Transverse colon (tissue), 4 donors: ENCODE measurements around the gene ROCK2. TPM values are rescaled to one million over a fixed set of nuclear protein-coding genes. Genes with fewer than 3 reads are reported as not detected.

Experiments used
- DNase-seq: peaks from one replicate; pipeline ENCODE4 v3.0.0-alpha.2; 2019
- H3K27ac ChIP-seq, 4 donors: fragments of 200-600 bp; sonication (generic); 2 replicates each; pipeline ENCODE4 v1.5.1; 2016 to 2018; ENCODE audit warnings: inconsistent platforms in 4 of 4
- H3K27me3 ChIP-seq: fragments of 200-600 bp; sonication (generic); 2 replicates; pipeline ENCODE4 v1.5.1; 2017; ENCODE audit warnings: inconsistent platforms
- H3K36me3 ChIP-seq, 4 donors: fragments of 200-600 bp; sonication (generic); 2 replicates each; pipeline ENCODE4 v1.5.1; 2017 to 2019; ENCODE audit warnings: inconsistent platforms in 4 of 4
- H3K4me1 ChIP-seq, 4 donors: fragments of 200-600 bp; sonication (generic); 2 replicates each; pipeline ENCODE4 v1.5.1; 2017 to 2020; ENCODE audit warnings: inconsistent platforms in 4 of 4
- H3K4me3 ChIP-seq, 4 donors: fragments of 200-600 bp; sonication (generic); 1 replicate in 1 of 4; 2 replicates in 3 of 4; pipeline versions ENCODE4 v1.5.1 to v1.6.1; 2017 to 2019; ENCODE audit warnings: inconsistent platforms in 4 of 4
- H3K9me3 ChIP-seq, 2 donors: fragments of 200-600 bp; sonication (generic); 2 replicates each; pipeline ENCODE4 v1.5.1; 2017 to 2019; ENCODE audit warnings: inconsistent platforms in 2 of 2
- EP300 ChIP-seq: sonication (generic); formaldehyde crosslinking; IDR thresholded peaks from one replicate; pipeline ENCODE4 v1.6.1; 2017; ENCODE audit warnings: antibody characterized with exemption, low read depth
- POLR2A ChIP-seq: fragments of 450-650 bp; IDR thresholded peaks from one replicate; pipeline ENCODE4 v1.6.1; 2016; ENCODE audit warnings: antibody characterized with exemption, mild to moderate bottlenecking, moderate library complexity
- POLR2AphosphoS5 ChIP-seq, 3 donors: sonication (generic); formaldehyde crosslinking; IDR thresholded peaks; one replicate each; pipeline ENCODE4 v1.6.1; 2016; ENCODE audit warnings: antibody characterized with exemption in 3 of 3
- WGBS, 2 donors: methylation state at CpG; one replicate each; pipeline ENCODE4 v1.1.5; 2018; ENCODE audit warnings: low coverage in 1 of 2; 5-methylcytosine and 5-hydroxymethylcytosine counted together
- in situ Hi-C, 4 donors: fragments of 200-750 bp; cut with MboI; loops; one replicate each; pipeline versions ENCODE4 v1.15.0 to v1.15.1; 2017; ENCODE audit warnings: low sequenced_read_pairs in 3 of 4, low pct_ligation_motif_present in 1 of 4, low pct_unique_long_range_greater_than_20kb in 1 of 4
- intact Hi-C: fragments of 100-400 bp; cut with DNase I; formaldehyde crosslinking; loops from one replicate; pipeline ENCODE4 v1.15.1; 2023; ENCODE audit warnings: low total_unique reads
- total RNA-seq, 4 donors: library from RNA; depleted of rRNA; stranded (reverse); fragments of >200 nt; gene quantifications; one replicate each; pipeline ENCODE4 v1.1.0, GENCODE V29; 2016
- TF ChIP-seq, protein P1 (sequence below), 5 experiments: fragments of 200-600 bp in 3 of 5; fragments of 450-650 bp in 2 of 5; sonication (generic) in 3 of 5; IDR thresholded peaks; 1 replicate in 2 of 5; 2 replicates in 3 of 5; pipeline ENCODE4 v1.5.1; 2016 to 2017; ENCODE audit warnings: antibody characterized with exemption in 5 of 5, inconsistent platforms in 3 of 5, mild to moderate bottlenecking in 2 of 5, moderate library complexity in 1 of 5

The ROCK2 gene
- total RNA-seq, 4 donors from 2014 or later: 53.9 to 93.0 (median 74.7) TPM

DNA sequence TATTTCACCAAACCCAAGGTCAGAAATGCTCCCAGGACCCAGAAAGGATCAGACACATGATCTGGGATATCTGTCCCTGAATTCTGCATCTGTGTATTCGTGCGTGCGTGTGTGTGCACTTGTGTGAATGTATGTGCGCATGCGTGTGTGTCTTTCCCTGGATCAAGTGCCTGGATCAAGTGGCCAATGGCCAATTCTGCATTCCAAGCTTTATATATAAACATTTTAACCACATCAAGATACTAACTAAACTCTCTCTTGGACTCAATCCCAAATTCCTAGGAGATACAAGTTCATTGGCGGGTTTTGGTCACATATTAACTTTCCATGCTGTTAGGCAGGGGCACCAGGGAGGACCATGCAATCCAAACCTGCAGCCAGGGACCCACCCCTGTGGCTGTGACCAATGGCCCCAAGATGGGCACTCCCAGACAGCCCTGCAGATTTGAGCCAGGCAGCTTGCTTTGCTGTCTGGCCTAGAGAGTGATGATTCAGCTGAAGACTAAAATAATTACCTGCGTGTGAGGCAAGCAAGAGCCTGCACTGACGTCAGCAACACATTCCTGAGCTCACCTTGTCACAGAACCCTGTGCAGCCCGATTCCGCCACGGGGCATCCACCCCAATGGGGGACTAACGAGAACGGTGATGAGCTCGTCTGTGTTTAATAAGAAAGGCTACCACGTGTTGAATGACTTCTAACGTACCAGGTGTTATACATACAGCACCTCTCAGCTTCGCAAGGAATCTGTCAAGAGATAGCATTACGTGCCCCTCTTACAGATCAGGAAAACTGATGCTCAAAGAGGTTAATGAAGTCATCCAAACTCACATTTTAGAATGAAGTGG lies 45.3 kb upstream of the ROCK2 start:
- no peak overlapping the region for H3K4me3 ChIP-seq
- WGBS, 2 donors: 52 to 57% methylated on average over 8 to 18 of the region's 18 CpGs
- H3K27me3 ChIP-seq: no peaks in the 10 kb centered on the region
- in situ Hi-C loops: no loop called here
- TF ChIP-seq, protein P1, sequence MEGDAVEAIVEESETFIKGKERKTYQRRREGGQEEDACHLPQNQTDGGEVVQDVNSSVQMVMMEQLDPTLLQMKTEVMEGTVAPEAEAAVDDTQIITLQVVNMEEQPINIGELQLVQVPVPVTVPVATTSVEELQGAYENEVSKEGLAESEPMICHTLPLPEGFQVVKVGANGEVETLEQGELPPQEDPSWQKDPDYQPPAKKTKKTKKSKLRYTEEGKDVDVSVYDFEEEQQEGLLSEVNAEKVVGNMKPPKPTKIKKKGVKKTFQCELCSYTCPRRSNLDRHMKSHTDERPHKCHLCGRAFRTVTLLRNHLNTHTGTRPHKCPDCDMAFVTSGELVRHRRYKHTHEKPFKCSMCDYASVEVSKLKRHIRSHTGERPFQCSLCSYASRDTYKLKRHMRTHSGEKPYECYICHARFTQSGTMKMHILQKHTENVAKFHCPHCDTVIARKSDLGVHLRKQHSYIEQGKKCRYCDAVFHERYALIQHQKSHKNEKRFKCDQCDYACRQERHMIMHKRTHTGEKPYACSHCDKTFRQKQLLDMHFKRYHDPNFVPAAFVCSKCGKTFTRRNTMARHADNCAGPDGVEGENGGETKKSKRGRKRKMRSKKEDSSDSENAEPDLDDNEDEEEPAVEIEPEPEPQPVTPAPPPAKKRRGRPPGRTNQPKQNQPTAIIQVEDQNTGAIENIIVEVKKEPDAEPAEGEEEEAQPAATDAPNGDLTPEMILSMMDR (IDR thresholded peaks at IDR 0.05): no peak
- TF ChIP-seq POLR2AphosphoS5 (IDR thresholded peaks at IDR 0.05): peak in 1 of 3 donors; percentile 42
- intact Hi-C loops: no loop called here
- no peaks in the 10 kb centered on the region for H3K36me3 ChIP-seq
- peak overlapping the region; percentile 78 to 86 (median 83) for H3K27ac ChIP-seq
- H3K4me1 ChIP-seq: peaks cover 33 to 59% (median 46%) of the 10 kb centered on the region in 4 donors
- DNase-seq: peak; percentile 75
- no peaks in the 10 kb centered on the region for H3K9me3 ChIP-seq

DNA sequence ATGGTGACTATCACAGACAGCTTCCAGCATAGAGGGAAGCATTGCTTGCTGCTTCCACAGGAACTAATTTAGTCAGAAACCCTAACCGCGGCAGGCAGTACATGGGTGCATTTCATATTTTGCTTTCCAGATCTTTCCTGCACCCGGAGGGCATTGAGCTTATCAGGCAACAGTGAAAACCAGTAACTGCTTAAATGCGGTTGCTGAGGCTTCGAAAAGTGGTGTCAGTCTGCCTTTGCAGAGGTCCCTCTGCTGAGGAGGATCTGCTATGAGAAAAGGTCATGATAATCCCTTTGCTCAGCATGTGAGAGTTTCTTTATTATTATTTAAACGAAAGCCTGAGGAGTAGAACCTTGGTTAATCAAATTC lies 44.6 kb upstream of the ROCK2 start:
- DNase-seq: no peak
- H3K9me3 ChIP-seq: no peaks in the 10 kb centered on the region
- H3K27me3 ChIP-seq: no peaks in the 10 kb centered on the region
- H3K36me3 ChIP-seq: no peaks in the 10 kb centered on the region
- no peak overlapping the region for H3K4me3 ChIP-seq
- peak overlapping the region; percentile 78 to 86 (median 83) for H3K27ac ChIP-seq
- TF ChIP-seq POLR2A (no peak), EP300 (no peak), POLR2AphosphoS5 (IDR thresholded peaks at IDR 0.05) (no peak)
- TF ChIP-seq, protein P1 (IDR thresholded peaks at IDR 0.05): no peak
- peaks cover 33 to 59% (median 46%) of the 10 kb centered on the region in 4 donors for H3K4me1 ChIP-seq
- WGBS, 2 donors: 26 to 43% methylated on average over 4 to 6 of the region's 6 CpGs
- in situ Hi-C loops: no loop called here
- intact Hi-C loops: no loop called here

DNA sequence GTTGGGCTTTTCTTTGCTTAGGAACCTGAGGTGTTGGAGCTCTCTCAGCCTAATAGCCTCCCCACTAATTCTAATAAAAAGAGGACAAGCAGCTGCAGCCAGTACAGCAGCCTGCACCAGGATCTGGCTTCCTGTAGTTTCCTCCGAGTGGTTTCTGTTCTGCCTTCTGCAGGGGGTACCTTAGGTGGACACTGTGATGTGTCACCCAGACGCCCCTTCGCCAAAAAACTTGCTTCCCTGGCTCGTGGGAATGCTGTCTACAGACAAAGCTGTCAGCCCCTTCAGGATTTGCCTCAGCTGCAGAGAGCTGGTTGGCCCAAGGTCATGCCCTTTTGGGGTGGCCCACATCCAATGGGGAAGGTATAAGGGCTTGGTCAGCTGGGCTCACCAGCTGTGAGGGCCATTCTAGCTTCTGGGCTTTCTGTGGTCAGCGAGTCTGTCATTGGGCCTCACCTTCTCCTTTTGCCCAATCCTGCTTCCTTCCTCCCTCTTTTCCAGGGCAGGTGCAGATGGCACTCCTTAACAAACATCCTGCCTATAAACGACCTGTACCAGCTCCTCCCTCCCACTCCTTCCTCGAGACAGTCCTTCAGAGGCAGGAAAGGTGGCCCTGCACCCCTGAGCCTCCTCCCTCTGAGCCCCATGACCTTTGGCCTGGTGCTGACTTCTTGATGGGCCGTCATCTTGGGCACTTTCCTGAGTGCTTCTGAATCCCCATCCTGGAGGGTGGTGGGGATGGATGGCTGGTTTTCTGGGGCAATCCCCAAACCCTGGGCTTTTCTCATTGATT lies 44.0 kb upstream of the ROCK2 start:
- Histone ChIP-seq H3K4me1 (peaks cover 33 to 59% (median 46%) of the 10 kb centered on the region in 4 donors), H3K9me3 (no peaks in the 10 kb centered on the region), H3K4me3 (peak overlapping the region in 1 of 4 donors; percentile 6), H3K36me3 (no peaks in the 10 kb centered on the region), H3K27ac (peak overlapping the region; percentile 78 to 86 (median 83)), H3K27me3 (no peaks in the 10 kb centered on the region)
- in situ Hi-C loops: no loop called here
- peak; percentile 78 for DNase-seq
- TF ChIP-seq, protein P1 (IDR thresholded peaks at IDR 0.05): no peak
- TF ChIP-seq POLR2A (peak; percentile 28), EP300 (no peak), POLR2AphosphoS5 (IDR thresholded peaks at IDR 0.05) (peak in 2 of 3 donors; percentile 70 to 76)
- 42% methylated on average over 8 of the region's 8 CpGs; no CpG with 5 or more reads in 1 of the 2 donors for WGBS, 2 donors
- intact Hi-C loops: no loop called here

DNA sequence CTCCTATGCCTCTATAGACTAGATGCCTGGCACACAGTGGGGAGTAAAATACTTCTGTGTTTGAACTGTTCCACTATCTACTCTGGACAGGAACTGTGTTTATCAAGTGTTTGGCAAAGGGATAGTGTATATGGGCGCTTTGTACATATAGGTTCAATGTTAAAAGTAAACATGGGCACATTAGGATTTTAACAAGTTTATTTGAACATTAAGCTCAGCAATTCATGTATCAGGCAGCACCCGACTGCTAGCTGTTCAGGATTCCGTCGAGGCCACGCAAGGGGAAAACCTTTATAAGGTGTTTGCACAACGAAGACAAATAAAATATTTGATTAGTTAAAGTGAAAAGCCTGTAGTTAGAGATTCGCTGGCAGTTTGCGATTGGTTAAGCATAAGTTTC lies 43.4 kb upstream of the ROCK2 start:
- Histone ChIP-seq H3K27ac (peak overlapping the region; percentile 78 to 86 (median 83)), H3K4me3 (no peak overlapping the region), H3K36me3 (no peaks in the 10 kb centered on the region), H3K4me1 (peaks cover 33 to 59% (median 46%) of the 10 kb centered on the region in 4 donors), H3K9me3 (no peaks in the 10 kb centered on the region), H3K27me3 (no peaks in the 10 kb centered on the region)
- 40 to 58% methylated on average over 7 to 8 of the region's 8 CpGs for WGBS, 2 donors
- peak; percentile 55 for DNase-seq
- intact Hi-C loops: no loop called here
- TF ChIP-seq POLR2A: no peak
- no peak for TF ChIP-seq EP300
- TF ChIP-seq, protein P1 (IDR thresholded peaks at IDR 0.05): no peak
- in situ Hi-C loops: no loop called here
